RPMI7951 (cell line): ENCODE results near the gene COG5. TPM values are rescaled to one million over a fixed set of nuclear protein-coding genes. Genes with fewer than 3 reads are reported as not detected.
A peak's percentile ranks its signal among the peaks of the same experiment; 100 is the strongest.
"Not testable (repeated sequence)": the region's sequence is repeated elsewhere in the genome, so short reads cannot be mapped to it uniquely, and the experiment has no call there.

Experiments
- DNase-seq: peaks from one replicate; pipeline ENCODE4 v3.0.0-alpha.2; 2012; ENCODE audit warnings: low read depth
- total RNA-seq: library from RNA; depleted of rRNA; stranded (reverse); fragments of >200 nt; shearing (Covaris generic); gene quantifications from 2 replicates; pipeline ENCODE4 v1.2.3, GENCODE V29; 2014

The COG5 gene
- total RNA-seq, 1 experiment from 2014 or later, result 21.5 TPM

GRCh38 chr7:107276220-107276827 is 287.4 kb downstream of the COG5 start:
- DNase-seq, result no peak

GRCh38 chr7:107274506-107274905 is 289.2 kb downstream of the COG5 start:
- DNase-seq, result no peak

- no peak for DNase-seq
Observed at GRCh38 chr7:107269790-107270189, 293.9 kb downstream of the COG5 start.

- DNase-seq, result no peak
Observed at GRCh38 chr7:107268594-107268993, 295.1 kb downstream of the COG5 start.

GRCh38 chr7:107267138-107267537 is 296.6 kb downstream of the COG5 start:
- no peak for DNase-seq

- DNase-seq, result no peak
Observed at GRCh38 chr7:107264723-107265122, 299.0 kb downstream of the COG5 start.

GRCh38 chr7:107262857-107263256 is 300.9 kb downstream of the COG5 start:
- no peak for DNase-seq

GRCh38 chr7:107258737-107259136 is 305.0 kb downstream of the COG5 start:
- no peak for DNase-seq

- DNase-seq, result no peak
Observed at GRCh38 chr7:107255602-107256001, 308.1 kb downstream of the COG5 start.

GRCh38 chr7:107254398-107254985 is 309.2 kb downstream of the COG5 start:
- no peak for DNase-seq

- no peak for DNase-seq
Observed at GRCh38 chr7:107253599-107253998, 310.1 kb downstream of the COG5 start.

- no peak for DNase-seq
Observed at GRCh38 chr7:107251963-107252362, 311.8 kb downstream of the COG5 start.

GRCh38 chr7:107248551-107249316 is 315.0 kb downstream of the COG5 start:
- no peak for DNase-seq

GRCh38 chr7:107246836-107247235 is 316.9 kb downstream of the COG5 start:
- not testable (repeated sequence) for DNase-seq

- no peak for DNase-seq
Observed at GRCh38 chr7:107244613-107245012, 319.1 kb downstream of the COG5 start.

GRCh38 chr7:107242267-107242666 is 321.5 kb downstream of the COG5 start:
- no peak for DNase-seq

- no peak for DNase-seq
Observed at GRCh38 chr7:107237451-107237850, 326.3 kb downstream of the COG5 start.

GRCh38 chr7:107236862-107237261 is 326.9 kb downstream of the COG5 start:
- DNase-seq, result no peak

- DNase-seq, result no peak
Observed at GRCh38 chr7:107234436-107234835, 329.3 kb downstream of the COG5 start.

GRCh38 chr7:107233981-107234380 is 329.7 kb downstream of the COG5 start:
- DNase-seq, result no peak

GRCh38 chr7:107233174-107233573 is 330.5 kb downstream of the COG5 start:
- no peak for DNase-seq

- DNase-seq, result peak; percentile 72
Observed at GRCh38 chr7:107232568-107233090, 331.1 kb downstream of the COG5 start.

- DNase-seq, result no peak
Observed at GRCh38 chr7:107230334-107230733, 333.4 kb downstream of the COG5 start.
